Erythroblast (primary cell): ENCODE measurements around the gene COL5A2.

ENCODE experiments used
- GATA1 ChIP-seq: IDR thresholded peaks from 2 replicates; pipeline ENCODE4 v1.6.1; 2011; ENCODE audit warnings: low read depth, mild to moderate bottlenecking, control low read depth, low read length, moderate library complexity
- POLR2A ChIP-seq: IDR thresholded peaks from 2 replicates; pipeline ENCODE4 v1.6.1; 2011; ENCODE audit warnings: mild to moderate bottlenecking, low read length

DNA sequence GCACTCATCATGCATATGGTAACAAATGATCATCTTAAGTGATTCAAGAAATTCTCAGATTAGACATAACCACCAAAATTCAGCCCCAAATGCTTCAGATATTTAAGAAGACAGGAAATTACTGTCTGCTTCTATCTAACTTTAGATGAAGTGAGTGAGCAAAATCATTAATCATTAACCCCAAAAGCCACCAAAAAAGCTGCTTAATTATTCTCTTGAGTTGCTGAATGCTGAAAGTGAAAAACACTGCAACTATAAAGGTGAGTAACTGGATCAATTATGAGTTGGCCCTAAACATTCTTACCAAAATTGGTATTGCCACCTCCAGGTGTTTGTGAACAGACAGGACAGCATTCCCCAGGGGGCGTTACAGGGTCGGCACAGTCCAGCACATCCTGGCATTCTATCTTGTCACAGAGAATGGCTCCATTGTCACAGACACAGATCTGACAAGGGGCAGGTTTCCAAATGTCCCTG is 69.6 kb downstream of the COL5A2 start:
- TF ChIP-seq POLR2A (no peak), GATA1 (no peak)
